Mesothelial cell of epicardium (in vitro differentiated cells): ENCODE results near the gene ST14. TPM values are rescaled to one million over a fixed set of nuclear protein-coding genes. Genes with fewer than 3 reads are reported as not detected.

ENCODE experiments used
- DNase-seq, 2 experiments: peaks; one replicate each; pipeline ENCODE4 v3.0.0; 2021; ENCODE audit warnings: low spot score in 2 of 2; ENCODE audit not compliant: unreplicated experiment in 2 of 2
- H3K27ac Mint-ChIP-seq: 2 replicates; pipeline ENCODE4 v1.8.0; 2021; ENCODE audit warnings: mixed read lengths
- H3K27me3 Mint-ChIP-seq: 2 replicates; pipeline ENCODE4 v1.8.0; 2021; ENCODE audit warnings: low read depth, mixed read lengths
- H3K36me3 Mint-ChIP-seq: 2 replicates; pipeline ENCODE4 v1.8.0; 2021; ENCODE audit warnings: mixed read lengths
- H3K4me1 Mint-ChIP-seq: 2 replicates; pipeline ENCODE4 v1.8.0; 2021; ENCODE audit warnings: mixed read lengths
- H3K4me3 Mint-ChIP-seq: 2 replicates; pipeline ENCODE4 v1.8.0; 2021; ENCODE audit warnings: mild to moderate bottlenecking, moderate library complexity, mixed read lengths
- H3K9me3 Mint-ChIP-seq: 2 replicates; pipeline ENCODE4 v1.8.0; 2021; ENCODE audit warnings: mixed read lengths
- total RNA-seq: library from RNA; stranded (reverse); gene quantifications from 3 replicates; pipeline ENCODE4 v1.2.1, GENCODE V29; 2021
- TF ChIP-seq, protein P1 (sequence below): fragments of 200-600 bp; sonication (generic); IDR thresholded peaks from one replicate; pipeline ENCODE4 v1.5.0; 2021; ENCODE audit warnings: antibody characterized with exemption; ENCODE audit not compliant: unreplicated experiment

Gene ST14
- total RNA-seq, 1 donor from 2014 or later: 39.6 TPM

DNA sequence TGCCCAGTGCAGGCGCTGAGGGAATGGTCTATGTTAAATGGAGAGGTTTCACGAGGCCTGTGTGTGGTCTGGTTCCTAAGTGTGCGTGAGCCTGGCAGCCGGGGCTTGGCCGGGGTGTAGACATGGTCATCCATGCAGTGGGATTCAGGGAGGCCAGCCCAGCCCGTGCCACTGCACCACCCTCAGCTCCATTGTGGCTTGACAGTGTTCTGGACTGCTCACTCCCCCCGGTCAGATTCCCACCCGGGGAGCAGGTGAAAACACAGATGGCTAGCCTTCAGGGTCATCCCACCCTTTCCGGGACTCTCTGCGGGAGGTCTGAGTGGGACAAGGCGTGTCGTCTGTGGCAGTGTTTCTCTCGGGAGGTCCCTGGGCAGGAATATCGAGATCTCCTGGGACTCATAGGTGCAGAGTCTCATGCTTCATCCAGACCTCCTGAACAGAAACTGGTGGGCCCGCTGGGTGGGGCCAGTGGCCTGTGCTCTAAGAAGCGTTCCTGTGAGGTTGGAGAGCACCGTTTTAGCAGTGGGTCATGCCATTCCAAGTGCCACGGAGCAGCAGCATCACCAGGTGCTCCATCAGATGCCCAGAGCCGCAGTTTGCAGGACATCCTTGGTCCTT lies 52.3 kb downstream of the ST14 start:
- no peak overlapping the region for H3K27ac Mint-ChIP-seq
- TF ChIP-seq, protein P1, sequence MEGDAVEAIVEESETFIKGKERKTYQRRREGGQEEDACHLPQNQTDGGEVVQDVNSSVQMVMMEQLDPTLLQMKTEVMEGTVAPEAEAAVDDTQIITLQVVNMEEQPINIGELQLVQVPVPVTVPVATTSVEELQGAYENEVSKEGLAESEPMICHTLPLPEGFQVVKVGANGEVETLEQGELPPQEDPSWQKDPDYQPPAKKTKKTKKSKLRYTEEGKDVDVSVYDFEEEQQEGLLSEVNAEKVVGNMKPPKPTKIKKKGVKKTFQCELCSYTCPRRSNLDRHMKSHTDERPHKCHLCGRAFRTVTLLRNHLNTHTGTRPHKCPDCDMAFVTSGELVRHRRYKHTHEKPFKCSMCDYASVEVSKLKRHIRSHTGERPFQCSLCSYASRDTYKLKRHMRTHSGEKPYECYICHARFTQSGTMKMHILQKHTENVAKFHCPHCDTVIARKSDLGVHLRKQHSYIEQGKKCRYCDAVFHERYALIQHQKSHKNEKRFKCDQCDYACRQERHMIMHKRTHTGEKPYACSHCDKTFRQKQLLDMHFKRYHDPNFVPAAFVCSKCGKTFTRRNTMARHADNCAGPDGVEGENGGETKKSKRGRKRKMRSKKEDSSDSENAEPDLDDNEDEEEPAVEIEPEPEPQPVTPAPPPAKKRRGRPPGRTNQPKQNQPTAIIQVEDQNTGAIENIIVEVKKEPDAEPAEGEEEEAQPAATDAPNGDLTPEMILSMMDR: no peak
- peaks cover 2% of the 10 kb centered on the region for H3K4me1 Mint-ChIP-seq
- no peaks in the 10 kb centered on the region for H3K9me3 Mint-ChIP-seq
- DNase-seq: peak; percentile 16 to 36
- H3K27me3 Mint-ChIP-seq: peaks cover 14% of the 10 kb centered on the region
- H3K36me3 Mint-ChIP-seq: no peaks in the 10 kb centered on the region
- no peak overlapping the region for H3K4me3 Mint-ChIP-seq

- TF ChIP-seq, protein P1: no peak
- peaks cover 15% of the 10 kb centered on the region for H3K27me3 Mint-ChIP-seq
- H3K36me3 Mint-ChIP-seq: no peaks in the 10 kb centered on the region
- DNase-seq: peak; percentile 16 to 36
- H3K27ac Mint-ChIP-seq: no peak overlapping the region
- peaks cover 2% of the 10 kb centered on the region for H3K4me1 Mint-ChIP-seq
- H3K9me3 Mint-ChIP-seq: no peaks in the 10 kb centered on the region
- no peak overlapping the region for H3K4me3 Mint-ChIP-seq
Observed at GRCh38 chr11:130212431-130212961, 52.9 kb downstream of the ST14 start.

GRCh38 chr11:130213143-130213978 lies 53.8 kb downstream of the ST14 start:
- no peaks in the 10 kb centered on the region for H3K36me3 Mint-ChIP-seq
- peaks cover 2% of the 10 kb centered on the region for H3K4me1 Mint-ChIP-seq
- DNase-seq: peak; percentile 60 to 87
- TF ChIP-seq, protein P1: peak; percentile 97
- H3K27me3 Mint-ChIP-seq: peaks cover 17% of the 10 kb centered on the region
- H3K4me3 Mint-ChIP-seq: no peak overlapping the region
- H3K9me3 Mint-ChIP-seq: no peaks in the 10 kb centered on the region
- no peak overlapping the region for H3K27ac Mint-ChIP-seq

- Mint-ChIP-seq H3K27me3 (peaks cover 17% of the 10 kb centered on the region), H3K4me3 (no peak overlapping the region), H3K9me3 (no peaks in the 10 kb centered on the region), H3K27ac (no peak overlapping the region), H3K4me1 (peaks cover 2% of the 10 kb centered on the region), H3K36me3 (no peaks in the 10 kb centered on the region)
- TF ChIP-seq, protein P1: no peak
- DNase-seq: peak; percentile 1 to 26
Observed at GRCh38 chr11:130213979-130214281, 54.3 kb downstream of the ST14 start.

- TF ChIP-seq, protein P1: no peak
- DNase-seq: peak; percentile 6 to 13
- H3K9me3 Mint-ChIP-seq: no peaks in the 10 kb centered on the region
- H3K36me3 Mint-ChIP-seq: no peaks in the 10 kb centered on the region
- no peak overlapping the region for H3K27ac Mint-ChIP-seq
- H3K27me3 Mint-ChIP-seq: peaks cover 17% of the 10 kb centered on the region
- no peak overlapping the region for H3K4me3 Mint-ChIP-seq
- peaks cover 2% of the 10 kb centered on the region for H3K4me1 Mint-ChIP-seq
Observed at GRCh38 chr11:130214861-130215530, 55.4 kb downstream of the ST14 start.
